ENCODE data around the gene ATP2B2.

ATP2B2 gene

DNA sequence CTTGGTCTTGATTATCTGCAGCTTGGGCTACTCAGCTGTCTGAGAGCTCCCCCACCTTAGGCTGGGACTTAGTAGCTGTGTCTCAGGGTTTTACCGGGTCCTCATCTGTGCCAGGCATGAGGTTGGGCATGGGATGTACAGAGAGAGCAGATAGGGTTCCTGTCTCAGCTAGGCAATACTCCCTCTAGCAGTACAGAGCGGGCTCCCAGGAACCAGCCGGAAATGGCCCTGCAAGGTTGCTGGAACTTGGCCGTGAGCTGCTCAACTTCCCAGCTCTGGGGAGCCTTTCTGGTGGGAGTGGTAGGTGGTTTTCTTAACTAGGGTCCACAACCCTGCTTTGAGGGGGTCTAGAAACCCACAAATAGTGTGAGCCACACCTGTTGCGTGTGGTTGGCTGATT lies 58.3 kb downstream of the ATP2B2 start:
- no peak for DNase-seq

DNA sequence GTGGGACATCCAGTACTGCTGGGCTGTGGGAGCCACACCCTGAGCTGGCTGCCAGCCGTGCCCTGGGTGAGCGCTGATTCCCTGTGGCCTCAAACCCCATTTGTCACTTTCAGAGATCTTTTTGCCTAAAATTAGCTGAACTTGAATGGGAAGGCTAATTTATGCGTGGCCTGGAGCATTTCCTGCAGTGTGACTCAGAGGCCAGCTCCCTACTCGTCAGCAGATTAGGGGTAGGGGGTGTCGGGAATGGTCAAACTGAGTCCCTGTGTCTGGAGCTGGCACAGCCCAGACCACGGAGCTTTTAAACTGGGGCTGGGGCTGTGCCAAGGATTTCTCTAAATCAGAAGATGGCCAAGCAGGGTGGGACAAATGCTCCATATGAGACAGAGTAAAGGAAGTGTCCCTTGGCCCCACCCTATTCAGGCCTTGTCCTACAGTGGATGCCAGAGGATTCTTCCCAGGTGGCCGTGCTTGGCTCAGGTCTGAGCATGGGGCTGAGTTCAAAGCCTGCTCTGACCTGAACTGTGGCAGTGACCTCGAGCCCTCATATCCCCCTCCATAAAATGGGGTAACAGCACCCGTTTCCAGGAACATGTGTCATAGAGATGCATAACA lies 59.7 kb downstream of the ATP2B2 start:
- DNase-seq: no peak

DNA sequence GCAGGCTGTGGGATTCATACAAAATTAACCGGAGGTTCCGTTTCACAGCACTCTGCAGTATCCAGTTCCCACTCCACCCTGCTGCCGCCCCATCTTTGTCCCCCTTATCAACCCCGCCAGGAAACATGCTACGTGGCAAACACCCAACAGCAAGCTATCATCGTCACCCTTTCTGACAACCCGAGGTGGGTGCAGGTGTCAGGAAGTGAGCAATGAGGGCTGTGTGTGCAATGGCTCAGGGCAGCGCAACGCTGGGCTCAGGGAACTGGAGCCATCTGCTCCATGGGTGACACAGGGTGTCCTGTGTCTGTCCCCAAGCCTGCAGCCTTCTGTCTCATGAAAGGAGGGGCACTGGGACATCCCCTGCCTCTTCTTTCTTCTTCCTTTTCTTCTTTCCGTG lies 60.9 kb downstream of the ATP2B2 start:
- DNase-seq: no peak

DNA sequence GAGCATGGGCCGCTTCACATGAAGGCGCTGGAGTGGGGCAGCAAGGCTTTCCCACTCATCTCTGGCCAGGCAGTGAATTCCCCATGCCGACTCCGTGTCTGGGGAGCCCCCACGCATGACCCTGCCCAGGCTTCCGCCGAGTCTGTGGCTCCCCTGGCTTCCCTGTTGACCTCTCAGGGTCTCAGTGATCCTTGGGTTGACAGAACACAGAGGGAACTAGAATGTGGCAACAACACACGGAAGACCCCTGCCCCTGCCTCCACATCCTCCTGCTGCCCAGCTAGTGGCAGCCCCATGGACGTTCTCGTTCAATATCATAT lies 61.3 kb downstream of the ATP2B2 start:
- DNase-seq: no peak

DNA sequence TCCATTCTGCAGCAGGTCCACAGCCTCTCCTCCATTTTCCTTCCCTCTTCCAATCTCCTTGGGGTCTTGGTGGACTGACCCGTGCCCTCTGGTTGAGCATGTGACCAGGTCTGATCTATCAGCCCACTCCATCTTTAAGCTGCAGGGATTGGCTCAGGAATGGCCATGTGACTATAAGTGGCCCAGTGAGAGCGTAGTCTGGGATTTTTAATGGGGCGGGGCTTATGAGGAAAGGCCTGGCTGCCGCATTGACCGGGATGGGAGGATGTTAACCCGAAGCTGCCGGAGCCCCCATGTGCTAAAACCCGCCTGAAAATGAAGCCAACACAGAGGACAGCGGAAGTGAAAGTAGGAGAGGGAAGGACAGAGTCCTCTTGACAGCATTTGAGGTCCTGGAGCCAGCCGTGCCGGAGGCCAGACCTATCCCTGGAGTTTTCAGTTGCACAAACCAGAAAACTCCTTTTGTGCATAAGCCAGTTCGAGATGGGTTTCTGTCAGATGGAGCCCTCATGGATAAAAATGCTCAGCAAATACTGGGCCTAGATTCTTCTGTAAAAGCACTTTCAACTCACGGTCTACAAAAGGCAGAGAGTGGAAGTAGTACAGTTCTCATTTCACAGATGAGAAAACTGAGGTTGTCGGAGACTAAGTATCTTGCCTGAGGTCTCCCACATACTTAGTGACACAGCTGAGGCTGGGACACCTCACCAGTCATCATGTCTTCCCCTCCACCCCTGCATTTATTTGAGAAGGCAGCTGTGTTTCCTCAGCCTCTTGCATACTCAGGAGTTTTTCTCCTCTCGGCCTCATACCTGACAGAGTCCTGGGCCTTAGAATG lies 61.9 kb downstream of the ATP2B2 start:
- DNase-seq: no peak

DNA sequence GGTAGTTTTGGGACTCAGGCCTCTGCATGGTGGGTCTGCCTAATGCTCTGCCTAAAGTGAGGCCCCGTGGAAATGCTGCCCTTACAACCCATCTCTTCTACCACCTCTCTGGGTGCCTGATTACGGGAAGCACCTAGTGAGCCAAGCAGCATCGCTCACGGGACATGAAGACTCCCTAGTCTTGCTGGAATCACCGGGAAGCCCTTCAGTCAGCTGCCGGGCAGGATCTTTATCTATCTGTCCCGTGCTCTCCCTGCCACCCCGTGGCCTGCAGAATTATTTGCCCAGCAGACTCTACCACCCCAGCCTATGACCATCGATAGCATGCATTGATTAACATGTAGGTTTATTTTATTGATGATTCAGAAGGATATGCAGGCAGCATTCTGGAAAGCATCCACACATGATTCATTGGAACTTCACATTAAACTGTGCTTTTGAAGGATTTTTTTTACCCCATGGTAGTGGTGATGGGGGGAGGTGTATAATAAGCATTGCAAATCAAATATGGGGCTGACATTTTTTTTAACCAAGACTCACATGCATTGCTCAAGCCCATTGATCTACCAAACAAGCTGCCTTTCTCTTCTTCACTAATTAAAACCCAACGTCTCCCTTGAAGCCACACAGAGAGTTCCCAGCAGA lies 63.1 kb downstream of the ATP2B2 start:
- no peak for DNase-seq

DNA sequence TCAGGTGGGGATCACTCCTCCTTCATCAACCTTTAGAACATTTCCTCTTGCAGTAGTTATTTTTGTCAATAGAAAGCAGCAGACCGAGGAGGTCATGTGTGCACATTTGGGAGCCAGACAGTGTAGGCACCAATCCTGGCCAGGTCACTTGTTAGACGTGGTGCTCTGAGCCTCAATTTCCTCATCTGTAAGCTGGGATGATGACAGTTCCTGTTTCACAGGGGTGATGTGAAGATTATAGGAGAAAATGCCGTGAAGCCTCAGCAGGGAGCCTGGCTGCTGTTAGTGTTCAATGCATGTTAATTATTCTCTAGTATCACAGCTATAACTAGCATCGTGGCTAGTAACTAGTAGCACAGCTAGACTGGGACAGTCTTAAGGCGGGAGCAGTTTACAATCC lies 64.7 kb downstream of the ATP2B2 start:
- no peak for DNase-seq

DNA sequence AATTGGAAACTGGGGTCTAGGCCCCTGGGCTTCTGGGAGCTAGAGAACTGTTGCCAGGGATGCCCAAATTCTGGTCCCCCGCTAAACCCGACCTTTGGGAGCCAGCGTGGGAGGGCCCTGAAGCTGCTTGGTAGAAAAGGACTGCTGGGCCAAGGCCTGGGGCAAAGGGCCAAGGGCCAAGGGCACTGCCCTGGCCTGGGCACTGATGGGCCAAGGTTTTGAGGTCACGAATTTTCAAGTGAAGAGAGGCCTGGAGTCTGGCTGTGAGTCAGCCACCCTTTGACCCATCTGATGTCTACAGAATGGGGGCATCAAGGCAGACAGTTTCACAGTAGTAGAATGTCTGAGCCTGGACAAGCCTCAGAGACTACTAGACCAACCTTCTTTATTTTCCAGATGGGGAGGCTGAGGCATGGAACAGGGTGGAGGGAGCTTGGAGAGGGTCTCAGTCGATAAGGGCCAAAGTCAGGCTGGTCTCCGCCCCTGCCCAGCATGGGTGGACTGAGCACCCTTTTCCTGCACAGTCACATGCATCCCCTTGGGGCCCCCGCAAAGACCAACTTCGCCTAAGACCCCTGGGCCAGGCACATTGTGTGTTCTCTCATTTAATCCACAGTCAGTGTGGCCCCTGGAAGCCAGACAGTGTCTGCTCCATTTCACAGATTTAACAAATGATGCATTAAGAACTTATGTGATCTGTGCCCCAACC lies 66.3 kb downstream of the ATP2B2 start:
- DNase-seq: no peak

DNA sequence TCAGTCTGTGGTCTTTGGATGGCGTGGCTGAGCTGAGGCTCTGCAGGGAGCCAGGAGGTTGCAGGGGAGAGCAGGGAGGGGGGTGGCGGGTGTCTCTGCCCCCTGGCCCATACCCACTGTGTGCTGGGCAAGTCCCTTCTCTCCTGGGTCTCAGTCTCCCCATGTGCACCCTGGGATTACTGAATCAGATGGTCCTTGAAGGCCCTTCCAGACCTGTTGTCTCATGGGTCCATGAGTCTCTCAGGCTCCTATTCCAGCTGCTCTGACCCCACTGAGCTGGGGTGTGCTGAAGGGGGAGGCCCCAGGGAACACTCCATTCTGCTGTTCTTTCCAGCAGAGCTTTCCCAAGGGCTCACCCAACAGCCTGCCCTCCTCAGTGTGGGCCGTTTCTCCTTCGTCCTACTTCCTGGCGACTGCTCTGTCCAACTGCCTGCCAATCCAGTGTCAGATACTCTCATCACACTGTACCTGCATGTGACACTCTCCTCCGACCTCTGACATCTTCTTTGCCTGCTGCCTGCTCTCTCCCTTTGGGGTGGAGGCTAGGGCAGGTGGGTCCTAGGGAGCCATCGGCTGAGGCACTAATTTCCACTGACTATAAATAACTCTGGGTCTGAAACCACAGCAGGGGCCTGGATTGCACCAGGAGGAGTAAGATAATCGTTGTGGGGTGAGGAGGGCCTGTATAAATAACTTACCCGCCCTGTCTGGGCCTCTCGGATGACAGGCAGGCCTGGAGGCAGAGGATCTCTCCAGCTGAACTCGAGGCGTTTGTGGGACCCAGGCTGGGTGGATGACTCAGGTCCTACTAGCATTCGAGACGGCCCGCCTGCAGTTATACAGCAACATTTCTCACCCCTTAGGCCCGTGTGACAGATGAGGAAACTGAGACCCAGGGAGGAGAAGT lies 67.1 kb downstream of the ATP2B2 start:
- no peak for DNase-seq

DNA sequence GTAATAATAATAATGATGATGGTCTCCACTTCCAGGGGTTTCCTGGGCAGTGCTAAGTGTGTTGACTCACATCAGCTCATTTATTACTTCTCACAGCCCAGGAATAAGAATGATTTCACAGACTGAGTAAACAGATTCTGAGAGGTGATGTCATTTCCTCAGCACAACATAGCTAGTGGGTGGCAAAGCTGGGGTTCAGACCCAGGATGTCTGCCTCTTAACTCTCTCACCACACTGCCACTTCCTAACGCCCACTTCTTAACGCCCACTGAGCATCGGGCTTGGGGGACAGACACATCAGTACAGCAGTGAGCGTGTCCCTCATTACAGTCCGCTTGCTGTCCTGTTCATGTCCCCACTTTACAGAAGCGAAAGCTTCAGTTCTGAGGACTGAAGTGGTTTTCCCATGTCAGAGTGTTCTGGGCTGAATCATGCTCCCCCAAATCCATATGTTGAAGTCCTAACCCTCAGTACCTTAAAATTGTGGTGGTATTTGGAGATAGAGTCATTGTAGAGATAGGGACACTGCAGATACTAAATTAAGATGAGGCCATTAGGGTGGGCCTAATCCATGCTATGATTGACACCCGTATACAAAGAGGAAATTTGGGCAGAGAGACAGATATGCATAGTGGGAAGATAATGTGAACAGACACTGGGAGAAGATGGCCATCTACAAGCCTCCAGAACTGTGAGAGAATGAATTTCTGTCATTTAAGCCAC lies 68.0 kb downstream of the ATP2B2 start:
- DNase-seq: no peak

DNA sequence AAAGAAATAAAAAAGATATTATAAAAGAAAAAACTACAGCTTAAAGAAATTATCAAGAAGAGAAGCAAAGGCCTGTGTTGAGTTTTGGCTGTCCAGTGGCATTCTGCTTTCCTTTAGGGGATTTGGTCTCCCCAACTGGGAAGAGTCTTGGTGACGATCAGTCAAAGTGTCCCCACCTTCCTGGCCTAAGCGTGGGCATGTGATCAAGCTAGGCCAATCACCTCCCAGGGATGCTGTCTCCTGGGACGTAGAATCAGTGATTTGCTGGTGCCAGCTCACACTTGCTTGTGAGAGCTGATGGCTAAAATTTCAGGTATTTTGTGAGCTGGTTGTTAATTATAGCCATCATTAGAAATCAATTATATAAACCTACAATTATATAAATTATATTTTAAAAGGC lies 69.5 kb downstream of the ATP2B2 start:
- no peak for DNase-seq

DNA sequence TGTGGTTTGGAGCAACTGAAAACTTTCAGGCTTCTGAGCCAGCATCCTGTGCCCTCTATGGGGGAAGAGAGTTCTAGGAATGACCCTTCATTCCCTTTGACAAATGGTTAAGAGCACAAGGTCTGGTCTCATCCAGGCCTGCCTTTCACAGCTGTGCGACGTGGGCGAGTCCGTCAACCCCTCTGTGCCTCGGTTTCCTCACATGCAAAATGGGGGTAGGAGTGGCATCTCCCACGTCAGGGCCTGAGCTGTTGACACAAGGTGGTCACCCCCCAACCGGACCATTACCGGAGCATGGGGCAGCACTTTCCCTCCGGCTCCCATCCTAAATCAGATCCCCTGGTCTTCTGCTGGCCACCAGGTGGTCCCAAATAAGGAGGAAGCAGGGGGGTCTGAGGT lies 70.4 kb downstream of the ATP2B2 start:
- DNase-seq: no peak

DNA sequence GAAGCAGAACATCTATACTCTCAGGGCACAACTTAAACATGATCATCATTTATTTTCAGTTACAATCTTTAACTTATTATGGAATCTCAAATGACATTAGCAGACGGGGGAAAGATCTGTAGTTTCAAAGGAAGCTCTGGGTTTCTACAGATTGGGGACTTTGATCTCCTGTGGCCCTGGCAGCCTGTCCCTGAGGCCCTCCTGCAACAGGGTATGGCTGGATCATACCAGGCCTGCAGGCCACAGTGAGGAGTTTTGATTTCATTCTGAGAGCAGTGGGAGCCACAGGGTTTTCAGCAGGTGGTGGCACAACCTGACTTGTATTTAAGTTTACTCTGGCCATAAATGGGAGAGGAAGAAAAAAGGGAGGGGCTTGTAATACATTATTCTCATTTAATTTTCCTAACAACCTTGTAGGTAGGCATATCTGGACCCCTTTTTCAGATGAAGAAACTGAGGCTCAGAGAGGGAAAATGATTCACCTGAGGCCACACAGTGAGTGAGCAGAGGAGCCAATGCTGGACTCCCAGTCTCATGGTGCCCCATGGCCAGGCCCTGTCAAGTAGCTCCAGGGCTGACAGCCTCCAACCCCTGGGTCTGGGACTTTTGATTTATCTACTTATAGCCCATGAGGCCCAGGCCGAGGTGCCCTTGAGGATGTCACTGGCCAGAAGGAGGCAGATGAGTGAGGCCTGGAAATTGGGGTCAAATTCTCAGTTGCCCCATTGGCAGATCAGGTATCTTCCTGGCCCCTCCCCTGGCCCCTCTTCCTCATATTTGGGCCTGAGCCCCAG lies 71.0 kb downstream of the ATP2B2 start:
- no peak for DNase-seq

DNA sequence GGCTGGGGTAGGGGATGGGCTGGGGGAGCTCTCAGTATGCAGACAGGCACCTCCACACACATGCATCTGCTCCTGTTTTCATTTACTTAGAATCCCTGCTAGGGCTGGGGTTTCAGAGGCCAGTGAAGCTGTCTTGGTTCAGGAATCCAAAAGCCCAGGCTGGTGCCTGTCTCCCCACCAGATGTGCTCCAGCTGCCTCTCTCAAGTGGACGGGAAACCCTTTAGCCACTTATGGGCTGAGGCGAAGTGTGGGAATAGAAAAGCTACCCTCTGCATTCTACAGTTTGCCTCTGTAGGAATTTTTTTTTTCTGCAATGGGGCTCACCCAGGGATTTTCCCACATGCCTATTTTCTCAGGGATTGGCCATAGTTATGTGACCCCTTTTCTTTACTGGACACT lies 72.5 kb downstream of the ATP2B2 start:
- no peak for DNase-seq

DNA sequence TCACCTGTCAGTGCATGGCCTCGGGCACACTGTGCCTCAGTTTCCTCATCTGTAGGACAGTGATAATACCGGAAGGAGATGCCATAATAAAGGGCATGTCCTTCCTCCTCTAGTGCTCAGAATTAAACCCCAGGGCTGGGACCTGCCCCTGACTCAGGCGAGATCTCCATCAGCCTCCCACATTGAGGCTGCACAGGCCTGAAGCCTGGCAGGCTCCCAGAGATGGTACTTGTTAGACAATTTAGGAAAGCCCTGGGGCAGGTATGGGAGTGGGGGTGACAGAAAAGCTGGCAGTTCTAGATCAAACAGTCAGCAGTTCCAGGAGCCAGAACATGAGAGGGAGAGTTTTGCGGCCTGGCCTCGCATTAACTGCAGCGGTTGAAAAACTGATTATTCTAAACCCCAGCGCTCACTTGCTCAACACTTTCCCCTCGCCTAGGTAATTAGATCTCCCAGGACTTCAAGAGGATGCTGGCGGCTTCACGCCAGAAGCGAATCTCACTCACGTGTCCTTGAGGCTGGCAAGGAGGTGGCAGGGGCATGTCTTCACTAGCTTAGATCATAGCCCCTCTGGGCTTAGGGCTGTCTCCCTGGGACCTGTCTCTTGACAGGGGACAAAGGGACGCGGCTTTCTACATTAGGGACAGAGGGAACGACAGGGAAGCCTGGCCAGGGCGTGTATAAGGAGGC lies 73.1 kb downstream of the ATP2B2 start:
- DNase-seq: no peak

DNA sequence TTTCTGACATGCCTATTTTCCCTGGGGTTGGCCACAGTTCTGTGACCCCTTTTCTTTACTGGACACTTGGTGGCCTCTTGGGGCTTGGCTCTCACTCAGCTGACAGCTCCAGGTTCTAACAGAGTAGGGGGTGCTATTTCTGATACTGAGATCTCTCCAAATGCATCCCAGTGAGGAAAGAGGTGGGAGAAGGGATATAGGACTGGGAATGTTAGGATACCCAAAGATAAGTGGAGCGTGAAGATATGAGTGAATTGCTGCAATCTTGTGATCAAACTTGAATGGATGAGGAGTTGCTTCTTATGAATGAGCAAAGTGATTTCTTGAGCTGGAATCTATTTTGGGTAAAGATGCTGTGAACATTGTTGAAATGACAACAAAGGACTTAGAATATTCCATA lies 74.6 kb downstream of the ATP2B2 start:
- DNase-seq: no peak

DNA sequence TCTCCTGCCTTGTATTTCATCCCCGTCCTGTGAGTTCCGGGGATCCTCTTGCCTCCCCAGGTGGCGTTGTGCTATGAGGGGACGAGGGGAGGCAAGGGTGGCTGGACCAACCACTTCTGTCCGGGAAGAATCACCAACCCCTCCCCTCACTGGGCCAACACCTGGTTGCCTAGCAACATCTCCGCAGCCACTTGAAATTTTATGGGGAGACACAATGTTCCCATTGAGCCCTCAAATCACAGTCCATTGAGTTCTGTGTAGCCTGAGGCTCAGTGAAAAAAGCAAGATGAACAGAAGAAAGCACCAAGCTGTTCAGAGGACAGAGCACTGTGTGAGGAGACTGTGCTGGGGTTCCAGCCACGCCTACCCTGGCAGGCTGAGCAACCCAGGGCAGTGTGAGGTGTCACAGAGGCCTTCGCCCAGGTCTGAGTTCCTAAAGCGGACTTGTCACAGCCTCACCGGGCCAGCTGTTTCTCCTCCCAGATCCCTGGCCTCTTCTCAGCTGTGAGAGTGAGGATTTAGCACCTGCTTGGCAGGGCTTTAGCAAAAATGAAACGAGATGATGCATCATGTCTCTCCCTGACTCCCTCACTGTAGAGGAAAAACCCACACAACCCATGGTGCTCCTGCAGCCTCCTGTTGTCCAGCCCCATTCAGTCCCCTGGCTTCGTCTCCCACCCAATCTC lies 76.8 kb downstream of the ATP2B2 start:
- no peak for DNase-seq

DNA sequence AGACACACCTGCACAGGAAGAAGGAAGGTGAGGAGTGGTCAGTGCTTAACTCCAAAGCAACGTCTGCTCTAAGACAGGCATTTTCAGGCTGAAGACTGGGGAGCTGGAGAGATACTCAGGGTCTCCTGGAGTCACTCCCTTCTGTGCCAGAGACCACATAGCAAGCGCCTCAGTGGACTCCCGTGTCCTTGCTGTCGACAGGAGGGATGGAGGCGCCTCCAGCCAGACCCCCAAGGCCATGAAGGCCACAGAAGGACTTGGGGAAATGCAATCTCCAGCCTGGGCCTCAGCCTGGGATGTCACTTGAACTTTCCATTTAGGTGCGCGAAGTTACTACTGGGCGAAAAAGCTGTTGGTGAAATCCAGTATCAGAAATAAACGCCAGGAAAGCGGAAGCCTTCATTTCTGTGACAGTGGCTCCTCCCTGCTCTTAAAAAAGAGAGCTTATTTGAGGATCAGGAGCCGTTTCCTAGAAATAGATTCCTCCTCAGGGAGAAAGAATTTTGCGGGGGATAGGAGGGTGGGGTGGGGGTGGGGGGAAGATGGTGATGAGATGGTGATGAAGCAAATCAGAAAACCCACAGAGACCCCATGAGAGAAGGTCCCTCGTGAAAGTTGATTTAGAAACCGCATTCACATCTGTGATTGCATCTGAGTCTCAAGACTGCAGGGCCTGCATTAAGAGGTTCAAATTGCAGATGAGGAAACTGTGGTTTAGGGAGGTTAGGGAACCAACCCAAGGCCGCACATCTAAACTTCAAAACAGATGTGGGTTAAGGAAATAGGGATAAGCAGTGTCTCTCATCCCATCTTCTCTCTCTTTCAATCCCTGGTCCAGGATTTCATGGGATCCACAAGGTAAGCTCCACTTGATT lies 78.8 kb downstream of the ATP2B2 start:
- no peak for DNase-seq
